Natural killer cell (primary cell): ENCODE data around the gene SLC30A10. TPM values are rescaled to one million over a fixed set of nuclear protein-coding genes. Genes with fewer than 3 reads are reported as not detected.

Source experiments
- ATAC-seq, 3 donors: fragments of 150-1000 bp in 2 of 3; fragments of 200-7000 bp in 1 of 3; cut with Tn5 transposase; 1 replicate in 1 of 3; 2 replicates in 2 of 3; pipeline ENCODE4 v1.10.0; 2021; ENCODE audit warnings: mild to moderate bottlenecking in 2 of 3, moderate library complexity in 2 of 3
- DNase-seq, 2 donors: peaks; one replicate each; pipeline versions ENCODE4 v3.0.0 to v3.0.0-alpha.2; 2013 to 2021; ENCODE audit warnings: mixed read lengths in 1 of 2
- H3K27ac ChIP-seq: one replicate; pipeline ENCODE4 v1.5.1; 2013; ENCODE audit warnings: mild to moderate bottlenecking, low read length
- H3K27me3 ChIP-seq: one replicate; pipeline ENCODE4 v1.6.1; 2013; ENCODE audit warnings: low read length; ENCODE audit not compliant: control insufficient read depth, insufficient read depth
- H3K36me3 ChIP-seq: one replicate; pipeline ENCODE4 v1.6.1; 2013; ENCODE audit warnings: low read length; ENCODE audit not compliant: control insufficient read depth, insufficient read depth
- H3K4me1 ChIP-seq: one replicate; pipeline ENCODE4 v1.6.1; 2013; ENCODE audit warnings: low read length; ENCODE audit not compliant: control insufficient read depth, insufficient read depth
- H3K4me3 ChIP-seq: one replicate; pipeline ENCODE4 v1.5.1; 2013; ENCODE audit warnings: low read length
- H3K9me3 ChIP-seq: one replicate; pipeline ENCODE4 v1.6.1; 2013; ENCODE audit warnings: low read length; ENCODE audit not compliant: control insufficient read depth, insufficient read depth
- H3K27ac Mint-ChIP-seq, 2 donors: one replicate each; pipeline ENCODE4 v1.8.0; 2022; ENCODE audit warnings: mild to moderate bottlenecking in 2 of 2, mixed read lengths in 2 of 2, moderate library complexity in 1 of 2
- H3K27me3 Mint-ChIP-seq, 2 donors: one replicate each; pipeline ENCODE4 v1.8.0; 2022; ENCODE audit warnings: low read depth in 2 of 2, mixed read lengths in 2 of 2
- H3K36me3 Mint-ChIP-seq: one replicate; pipeline ENCODE4 v1.8.0; 2022; ENCODE audit warnings: mixed read lengths
- H3K4me1 Mint-ChIP-seq, 2 donors: one replicate each; pipeline ENCODE4 v1.8.0; 2022; ENCODE audit warnings: mixed read lengths in 2 of 2
- H3K4me3 Mint-ChIP-seq: one replicate; pipeline ENCODE4 v1.8.0; 2022; ENCODE audit warnings: mild to moderate bottlenecking, moderate library complexity, mixed read lengths
- H3K9me3 Mint-ChIP-seq, 2 donors: one replicate each; pipeline ENCODE4 v1.8.0; 2022; ENCODE audit warnings: mixed read lengths in 2 of 2
- WGBS: methylation state at CpG from one replicate; pipeline ENCODE4 v1.1.7; 2013; ENCODE audit warnings: missing lambda C conversion rate; ENCODE audit not compliant: insufficient coverage; 5-methylcytosine and 5-hydroxymethylcytosine counted together
- intact Hi-C: fragments of 100-400 bp; cut with micrococcal nuclease; formaldehyde crosslinking; loops from one replicate; pipeline ENCODE4 v1.14.2; 2022
- total RNA-seq, 4 donors: library from RNA; stranded (reverse); fragments of 120-200 nt in 1 of 4; gene quantifications; one replicate each; pipeline versions ENCODE4 v1.2.3 to v1.2.4, GENCODE V29; 2013 to 2022
- TF ChIP-seq, protein P1 (sequence below): fragments of 200-600 bp; IDR thresholded peaks from one replicate; pipeline ENCODE4 v1.8.0; 2022; ENCODE audit warnings: antibody characterized with exemption

The SLC30A10 gene
- total RNA-seq, 3 donors from 2014 or later (not counting 1 experiment from before 2014, with no cell fraction given) = not detected

DNA sequence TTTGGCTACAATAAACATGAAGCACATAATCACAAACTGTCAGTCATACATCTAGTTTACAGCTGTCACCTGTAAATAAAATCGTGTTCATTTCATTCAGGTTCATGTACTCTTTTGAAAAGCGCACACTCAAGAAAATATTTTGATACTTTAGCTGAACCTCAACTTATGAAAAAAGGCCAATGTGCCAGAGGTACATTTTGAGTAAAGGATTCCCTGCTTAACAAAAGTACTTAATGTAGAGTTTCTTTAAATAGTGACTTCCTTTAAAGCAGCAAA lies 37.7 kb upstream of the SLC30A10 start:
- ATAC-seq = no peak
- Histone ChIP-seq H3K4me1 (no peaks in the 10 kb centered on the region), H3K27me3 (no peaks in the 10 kb centered on the region), H3K27ac (no peak overlapping the region), H3K9me3 (no peaks in the 10 kb centered on the region), H3K36me3 (peaks cover 23% of the 10 kb centered on the region), H3K4me3 (no peak overlapping the region)
- Mint-ChIP-seq H3K27me3 (no peaks in the 10 kb centered on the region), H3K4me3 (no peak overlapping the region), H3K9me3 (no peaks in the 10 kb centered on the region), H3K4me1 (no peaks in the 10 kb centered on the region), H3K27ac (no peak overlapping the region), H3K36me3 (peaks cover 12% of the 10 kb centered on the region)
- TF ChIP-seq, protein P1, sequence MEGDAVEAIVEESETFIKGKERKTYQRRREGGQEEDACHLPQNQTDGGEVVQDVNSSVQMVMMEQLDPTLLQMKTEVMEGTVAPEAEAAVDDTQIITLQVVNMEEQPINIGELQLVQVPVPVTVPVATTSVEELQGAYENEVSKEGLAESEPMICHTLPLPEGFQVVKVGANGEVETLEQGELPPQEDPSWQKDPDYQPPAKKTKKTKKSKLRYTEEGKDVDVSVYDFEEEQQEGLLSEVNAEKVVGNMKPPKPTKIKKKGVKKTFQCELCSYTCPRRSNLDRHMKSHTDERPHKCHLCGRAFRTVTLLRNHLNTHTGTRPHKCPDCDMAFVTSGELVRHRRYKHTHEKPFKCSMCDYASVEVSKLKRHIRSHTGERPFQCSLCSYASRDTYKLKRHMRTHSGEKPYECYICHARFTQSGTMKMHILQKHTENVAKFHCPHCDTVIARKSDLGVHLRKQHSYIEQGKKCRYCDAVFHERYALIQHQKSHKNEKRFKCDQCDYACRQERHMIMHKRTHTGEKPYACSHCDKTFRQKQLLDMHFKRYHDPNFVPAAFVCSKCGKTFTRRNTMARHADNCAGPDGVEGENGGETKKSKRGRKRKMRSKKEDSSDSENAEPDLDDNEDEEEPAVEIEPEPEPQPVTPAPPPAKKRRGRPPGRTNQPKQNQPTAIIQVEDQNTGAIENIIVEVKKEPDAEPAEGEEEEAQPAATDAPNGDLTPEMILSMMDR = no peak
- no peak for DNase-seq
- 97% methylated on average over 2 of the region's 2 CpGs for WGBS
- intact Hi-C loops = no loop called here

DNA sequence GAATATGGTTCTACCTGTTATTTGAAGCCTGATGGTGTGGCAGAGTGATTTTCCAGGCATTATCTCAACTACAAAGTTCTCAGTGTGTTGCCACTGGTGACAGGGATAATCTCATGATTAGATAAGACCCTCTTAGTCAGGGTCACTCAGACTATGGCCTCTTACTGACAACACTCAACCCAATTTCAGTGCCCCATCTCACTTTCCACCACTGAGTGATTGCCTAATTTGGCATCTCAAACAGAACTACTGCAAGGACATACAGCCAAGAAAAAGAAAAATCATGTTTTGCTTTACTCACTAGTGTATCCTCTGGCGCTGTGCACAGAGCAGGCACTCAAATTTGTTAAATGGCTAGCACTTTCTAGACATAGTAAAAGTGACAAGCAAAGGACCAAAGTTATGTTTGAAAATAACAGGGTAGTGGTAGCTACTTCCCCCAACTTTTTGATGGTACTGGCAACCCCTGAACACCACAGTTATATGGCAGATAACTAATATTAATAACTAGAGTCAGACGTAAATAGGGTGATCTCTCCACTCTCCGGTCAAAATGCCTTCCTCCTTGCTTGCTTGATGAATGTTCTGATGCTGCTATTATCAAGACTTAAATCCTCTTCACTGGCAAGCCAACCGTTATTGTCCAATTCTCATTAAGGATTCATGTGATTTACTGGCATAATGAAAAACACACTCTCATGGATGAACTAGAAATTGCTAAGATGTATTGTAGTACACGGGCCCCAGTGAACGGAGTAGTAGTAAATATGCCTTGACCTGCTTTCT lies 37.1 kb upstream of the SLC30A10 start:
- H3K4me3 ChIP-seq = no peak overlapping the region
- no peaks in the 10 kb centered on the region for H3K4me1 Mint-ChIP-seq
- no peak overlapping the region for H3K27ac Mint-ChIP-seq

DNA sequence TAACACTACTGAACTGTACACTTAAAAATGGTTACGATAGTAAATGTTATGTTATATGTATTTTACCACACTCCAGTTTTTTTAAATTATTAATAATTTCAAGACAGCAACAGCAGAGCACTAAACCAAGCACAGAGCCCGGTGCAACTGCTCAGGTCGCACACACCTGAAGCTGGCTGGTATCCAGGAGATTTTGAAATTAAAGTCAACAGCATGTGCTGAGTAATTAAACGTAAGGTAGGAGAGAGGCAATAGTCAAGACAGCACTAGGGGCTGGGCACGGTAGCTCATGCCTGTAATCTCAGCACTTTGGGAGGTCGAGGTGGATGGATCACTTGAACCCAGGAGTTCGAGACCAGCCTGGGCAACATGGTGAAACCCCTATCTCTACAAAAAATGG lies 35.1 kb upstream of the SLC30A10 start:
- H3K4me1 Mint-ChIP-seq = no peaks in the 10 kb centered on the region
- no peak overlapping the region for H3K27ac ChIP-seq
- H3K4me1 ChIP-seq = no peaks in the 10 kb centered on the region
- H3K36me3 Mint-ChIP-seq = peaks cover 12% of the 10 kb centered on the region
- no peaks in the 10 kb centered on the region for H3K9me3 ChIP-seq
- no peaks in the 10 kb centered on the region for H3K27me3 ChIP-seq
- peaks cover 5% of the 10 kb centered on the region for H3K36me3 ChIP-seq
- H3K27ac Mint-ChIP-seq = no peak overlapping the region
- WGBS = 86% methylated on average over 6 of the region's 7 CpGs
- intact Hi-C loops = no loop called here
- H3K4me3 ChIP-seq = no peak overlapping the region
- TF ChIP-seq, protein P1 = no peak
- H3K4me3 Mint-ChIP-seq = no peak overlapping the region
- ATAC-seq (peak in 1 of 3 donors; percentile 7), DNase-seq (no peak)
- H3K9me3 Mint-ChIP-seq = no peaks in the 10 kb centered on the region
- H3K27me3 Mint-ChIP-seq = no peaks in the 10 kb centered on the region

More for the DNA sequence above, 37.1 kb upstream of the SLC30A10 start:
- DNase-seq = no peak
- intact Hi-C loops = no loop called here
- WGBS = 99% methylated on average over 6 of the region's 6 CpGs
- Mint-ChIP-seq H3K36me3 (peaks cover 12% of the 10 kb centered on the region), H3K27me3 (no peaks in the 10 kb centered on the region), H3K9me3 (no peaks in the 10 kb centered on the region), H3K4me3 (no peak overlapping the region)
- Histone ChIP-seq H3K4me1 (no peaks in the 10 kb centered on the region), H3K27me3 (no peaks in the 10 kb centered on the region), H3K9me3 (no peaks in the 10 kb centered on the region), H3K36me3 (peaks cover 21% of the 10 kb centered on the region), H3K27ac (no peak overlapping the region)
- TF ChIP-seq, protein P1 = no peak
- no peak for ATAC-seq

DNA sequence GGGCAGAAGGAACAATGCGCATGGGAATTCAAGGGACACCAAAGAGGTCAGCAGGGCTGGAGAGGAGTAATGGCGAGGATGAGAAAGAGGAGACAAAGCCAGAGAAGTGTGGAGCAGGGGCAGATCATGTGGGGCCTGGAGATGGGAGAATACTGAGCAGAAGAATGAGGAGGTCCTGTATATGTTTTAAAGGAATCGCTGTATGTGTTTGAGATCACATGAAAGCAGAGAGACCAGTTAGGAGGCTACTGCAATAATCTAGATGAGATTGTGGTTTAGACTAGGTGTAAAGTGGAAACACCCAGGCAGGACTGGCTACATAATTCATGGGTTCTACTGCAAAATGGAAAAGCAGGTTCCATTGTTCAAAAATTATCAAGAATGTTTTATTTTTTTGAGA lies 33.3 kb upstream of the SLC30A10 start:
- no peaks in the 10 kb centered on the region for H3K27me3 Mint-ChIP-seq
- TF ChIP-seq, protein P1 = no peak
- Histone ChIP-seq H3K4me1 (no peaks in the 10 kb centered on the region), H3K36me3 (no peaks in the 10 kb centered on the region), H3K27ac (no peak overlapping the region), H3K27me3 (no peaks in the 10 kb centered on the region), H3K9me3 (no peaks in the 10 kb centered on the region), H3K4me3 (no peak overlapping the region)
- H3K27ac Mint-ChIP-seq = no peak overlapping the region
- ATAC-seq (peak in 1 of 3 donors; percentile 13), DNase-seq (no peak)
- WGBS = 99% methylated on average over 3 of the region's 3 CpGs
- H3K9me3 Mint-ChIP-seq = no peaks in the 10 kb centered on the region
- H3K4me3 Mint-ChIP-seq = no peak overlapping the region
- no peaks in the 10 kb centered on the region for H3K4me1 Mint-ChIP-seq
- H3K36me3 Mint-ChIP-seq = no peaks in the 10 kb centered on the region
- intact Hi-C loops = no loop called here
